ENCODE results near the gene GATAD2A. TPM values are rescaled to one million over a fixed set of nuclear protein-coding genes. Genes with fewer than 3 reads are reported as not detected.

The GATAD2A gene
- total and polyA plus RNA-seq, 2 of the 13 experiments (the other 11 are each of a cell fraction or from before 2014, with no cell fraction given): 16.8 to 28.6 TPM

- no peak for TF ChIP-seq PRDM4 (CRISPR knock-in tag; IDR thresholded peaks at IDR 0.05; ENCODE audit: borderline replicate concordance)
- no peak for TF ChIP-seq ZC3H13 (CRISPR knock-in tag; IDR thresholded peaks at IDR 0.05)
- TF ChIP-seq ZNF138 (CRISPR knock-in tag; IDR thresholded peaks at IDR 0.05; ENCODE audit: low read depth): no peak
- 0 out of 2 replicates have a peak, but pooled peaks have one; percentile 51 for TF ChIP-seq ELF4 (CRISPR knock-in tag; IDR thresholded peaks at IDR 0.05; ENCODE audit: borderline replicate concordance)
- TF ChIP-seq ZNF598 (CRISPR knock-in tag; IDR thresholded peaks at IDR 0.05; ENCODE audit: borderline replicate concordance): no peak
- TF ChIP-seq RFX1 (IDR thresholded peaks at IDR 0.05): peak; percentile 64; the same call in 1 of the 2 replicates
- no peak for TF ChIP-seq ZNF646 (CRISPR knock-in tag; IDR thresholded peaks at IDR 0.05)
- no peak for TF ChIP-seq ZNF432 (CRISPR knock-in tag; IDR thresholded peaks at IDR 0.05; ENCODE audit: borderline replicate concordance)
- TF ChIP-seq ZNF335 (CRISPR knock-in tag; IDR thresholded peaks at IDR 0.05): no peak
- no peak for TF ChIP-seq ZNF724P (CRISPR knock-in tag; IDR thresholded peaks at IDR 0.05; ENCODE audit: borderline replicate concordance)
- TF ChIP-seq ZNF234 (CRISPR knock-in tag; conservative IDR thresholded peaks at IDR 0.05): no peak
- TF ChIP-seq ZBTB33 (CRISPR knock-in tag; IDR thresholded peaks at IDR 0.05): peak; percentile 88
- no peak for TF ChIP-seq HNF4G (IDR thresholded peaks at IDR 0.05; ENCODE audit: borderline replicate concordance, low read depth, low read length)
- TF ChIP-seq HNF4G (CRISPR knock-in tag; IDR thresholded peaks at IDR 0.05; ENCODE audit: borderline replicate concordance, low read depth): no peak
- no peak for TF ChIP-seq ZNF674 (CRISPR knock-in tag; IDR thresholded peaks at IDR 0.05; ENCODE audit: low read depth)
- TF ChIP-seq DRAP1 (CRISPR knock-in tag; IDR thresholded peaks at IDR 0.05): peak; percentile 82
- TF ChIP-seq ZNF749 (CRISPR knock-in tag; IDR thresholded peaks at IDR 0.05; ENCODE audit: borderline replicate concordance): peak; percentile 49; the same call in 1 of the 2 replicates
- TF ChIP-seq ZNF883 (CRISPR knock-in tag; IDR thresholded peaks at IDR 0.05; ENCODE audit: not compliant biosample characterization): no peak
Measured at GRCh38 chr19:19385131-19385895, 20.2 kb upstream of the GATAD2A start (continued).
